Neural progenitor cell (in vitro differentiated cells): ENCODE results near the gene PLD4. TPM values are rescaled to one million over a fixed set of nuclear protein-coding genes. Genes with fewer than 3 reads are reported as not detected.
"Not testable (repeated sequence)": the region's sequence is repeated elsewhere in the genome, so short reads cannot be mapped to it uniquely, and the experiment has no call there.

Experiments
- DNase-seq: peaks from one replicate; pipeline ENCODE4 v3.0.0-alpha.2; 2016; ENCODE audit warnings: low spot score
- H2AFZ ChIP-seq: fragments of 200-600 bp; sonication (generic); replicated peaks from 2 replicates; pipeline ENCODE4 v1.6.1; 2016; ENCODE audit warnings: antibody characterized with exemption
- H3F3A ChIP-seq: fragments of 200-600 bp; sonication (generic); 2 replicates; pipeline ENCODE4 v1.6.1; 2016; ENCODE audit warnings: antibody characterized with exemption, low read depth
- H3K27ac ChIP-seq: fragments of 200-600 bp; sonication (generic); 2 replicates; pipeline ENCODE4 v1.5.1; 2016; ENCODE audit warnings: mild to moderate bottlenecking
- H3K27me3 ChIP-seq: fragments of 200-600 bp; sonication (generic); 2 replicates; pipeline ENCODE4 v1.6.1; 2016; ENCODE audit warnings: mild to moderate bottlenecking, moderate library complexity
- H3K36me3 ChIP-seq: fragments of 200-600 bp; sonication (generic); 2 replicates; pipeline ENCODE4 v1.5.1; 2016
- H3K4me1 ChIP-seq: fragments of 200-600 bp; sonication (generic); 2 replicates; pipeline ENCODE4 v1.6.1; 2016; ENCODE audit warnings: mixed run types
- H3K4me2 ChIP-seq: fragments of 200-600 bp; sonication (generic); 2 replicates; pipeline ENCODE4 v1.6.1; 2016
- H3K4me3 ChIP-seq: fragments of 200-600 bp; sonication (generic); 2 replicates; pipeline ENCODE4 v1.5.1; 2016
- H3K79me2 ChIP-seq: fragments of 200-600 bp; sonication (generic); 2 replicates; pipeline ENCODE4 v1.6.1; 2016; ENCODE audit warnings: low read depth
- H3K9ac ChIP-seq: fragments of 200-600 bp; sonication (generic); 2 replicates; pipeline ENCODE4 v1.6.1; 2016
- H3K9me3 ChIP-seq: fragments of 200-600 bp; sonication (generic); 2 replicates; pipeline ENCODE4 v1.5.1; 2016; ENCODE audit warnings: low read depth
- H4K20me1 ChIP-seq: fragments of 200-600 bp; sonication (generic); 2 replicates; pipeline ENCODE4 v1.6.1; 2016; ENCODE audit warnings: low read depth
- H3K27ac Mint-ChIP-seq: 3 replicates; pipeline ENCODE4 v1.8.0; 2021; ENCODE audit warnings: mixed read lengths
- H3K27me3 Mint-ChIP-seq: 2 replicates; pipeline ENCODE4 v1.8.0; 2022; ENCODE audit warnings: low read depth, mild to moderate bottlenecking, inconsistent platforms, moderate library complexity, mixed read lengths; ENCODE audit not compliant: insufficient read depth
- H3K36me3 Mint-ChIP-seq: 3 replicates; pipeline ENCODE4 v1.8.0; 2021; ENCODE audit warnings: mixed read lengths
- H3K4me1 Mint-ChIP-seq: 3 replicates; pipeline ENCODE4 v1.8.0; 2021; ENCODE audit warnings: mixed read lengths
- H3K4me3 Mint-ChIP-seq: 3 replicates; pipeline ENCODE4 v1.8.0; 2021; ENCODE audit warnings: mild to moderate bottlenecking, moderate library complexity, mixed read lengths
- H3K9me3 Mint-ChIP-seq: 3 replicates; pipeline ENCODE4 v1.8.0; 2020; ENCODE audit warnings: mixed read lengths
- EZH2 ChIP-seq: fragments of 200-600 bp; sonication (generic); IDR thresholded peaks from 2 replicates; pipeline ENCODE4 v1.6.1; 2017; ENCODE audit warnings: antibody characterized with exemption, mild to moderate bottlenecking, moderate library complexity
- EZH2phosphoT487 ChIP-seq: fragments of 200-600 bp; sonication (generic); IDR thresholded peaks from 2 replicates; pipeline ENCODE4 v1.6.1; 2017; ENCODE audit warnings: antibody characterized with exemption
- total RNA-seq: library from RNA; depleted of rRNA; stranded (reverse); fragments of >200 nt; gene quantifications from 2 replicates; pipeline ENCODE4 v1.2.3, GENCODE V29; 2015; ENCODE audit warnings: low replicate concordance
- TF ChIP-seq, protein P1 (sequence below): fragments of 200-600 bp; sonication (generic); IDR thresholded peaks from 2 replicates; pipeline ENCODE4 v1.5.1; 2017; ENCODE audit warnings: antibody characterized with exemption, mild to moderate bottlenecking

Gene PLD4
- total RNA-seq, 1 donor from 2014 or later: not detected

- H3K9me3 Mint-ChIP-seq: no peaks in the 10 kb centered on the region
Observed at GRCh38 chr14:104917993-104918392, 6.7 kb upstream of the PLD4 start.

DNA sequence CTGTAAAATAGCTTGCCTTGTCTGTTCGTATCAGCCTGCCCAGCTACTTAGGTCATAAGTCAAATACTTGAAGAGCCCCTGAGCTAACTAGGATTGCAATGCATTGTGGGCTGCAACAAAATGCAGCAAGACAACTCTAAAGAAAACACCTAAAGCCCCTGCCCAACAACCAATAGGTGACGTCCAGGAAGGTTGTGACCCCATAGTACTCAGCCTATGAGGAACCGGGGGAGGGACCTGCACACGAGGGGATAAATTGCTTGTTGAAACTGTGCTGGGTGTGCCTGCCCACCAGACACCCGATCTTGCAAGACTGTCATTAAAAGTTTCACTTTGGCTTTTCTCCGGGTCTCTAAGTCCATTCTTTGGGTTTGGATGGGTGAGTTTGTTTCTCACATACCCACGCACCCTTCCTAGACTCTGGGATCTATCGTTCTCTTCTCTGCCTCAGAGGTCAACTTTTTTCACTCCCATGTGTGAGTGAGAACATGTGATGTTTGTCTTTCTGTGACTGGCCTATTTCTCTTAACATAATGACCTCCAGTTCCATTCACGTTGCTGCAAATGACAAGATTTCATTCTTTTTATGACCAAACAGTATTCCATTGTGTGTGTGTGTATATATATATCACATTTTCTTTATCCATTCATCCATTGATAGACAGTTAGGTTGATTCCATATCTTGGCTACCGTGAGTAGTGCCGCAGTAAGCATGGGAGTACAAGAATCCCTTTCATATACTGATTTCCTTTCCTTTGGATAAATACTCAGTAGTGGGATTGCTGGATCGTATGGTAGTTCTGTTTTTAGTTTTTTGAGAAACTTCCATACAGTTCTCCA, 5.3 kb upstream of the PLD4 start:
- not testable (repeated sequence) for H3K9me3 Mint-ChIP-seq, H3K4me2 ChIP-seq, H4K20me1 ChIP-seq, H3K27ac Mint-ChIP-seq, H3K4me3 Mint-ChIP-seq, H3K36me3 ChIP-seq, H3K4me1 Mint-ChIP-seq, H3F3A ChIP-seq, H3K9me3 ChIP-seq, H3K79me2 ChIP-seq, H3K4me1 ChIP-seq, H3K27ac ChIP-seq, H2AFZ ChIP-seq, H3K27me3 Mint-ChIP-seq, DNase-seq, H3K36me3 Mint-ChIP-seq, H3K4me3 ChIP-seq, H3K9ac ChIP-seq
- peaks cover 15% of the 10 kb centered on the region for H3K27me3 ChIP-seq

More at GRCh38 chr14:104917993-104918392, 6.7 kb upstream of the PLD4 start:
- Histone ChIP-seq H3K9me3 (no peaks in the 10 kb centered on the region), H3K4me1 (no peaks in the 10 kb centered on the region), H3K27me3 (peaks cover 22% of the 10 kb centered on the region), H3K4me2 (no peak overlapping the region), H2AFZ (no peak overlapping the region), H3F3A (no peaks in the 10 kb centered on the region), H4K20me1 (no peaks in the 10 kb centered on the region), H3K36me3 (no peaks in the 10 kb centered on the region), H3K9ac (no peak overlapping the region), H3K79me2 (no peaks in the 10 kb centered on the region), H3K27ac (no peak overlapping the region), H3K4me3 (no peak overlapping the region)
- H3K4me3 Mint-ChIP-seq: no peak overlapping the region
- no peak for DNase-seq
- no peak overlapping the region for H3K27ac Mint-ChIP-seq
- H3K27me3 Mint-ChIP-seq: peaks cover 5% of the 10 kb centered on the region
- TF ChIP-seq EZH2 (no peak), EZH2phosphoT487 (no peak)
- TF ChIP-seq, protein P1, sequence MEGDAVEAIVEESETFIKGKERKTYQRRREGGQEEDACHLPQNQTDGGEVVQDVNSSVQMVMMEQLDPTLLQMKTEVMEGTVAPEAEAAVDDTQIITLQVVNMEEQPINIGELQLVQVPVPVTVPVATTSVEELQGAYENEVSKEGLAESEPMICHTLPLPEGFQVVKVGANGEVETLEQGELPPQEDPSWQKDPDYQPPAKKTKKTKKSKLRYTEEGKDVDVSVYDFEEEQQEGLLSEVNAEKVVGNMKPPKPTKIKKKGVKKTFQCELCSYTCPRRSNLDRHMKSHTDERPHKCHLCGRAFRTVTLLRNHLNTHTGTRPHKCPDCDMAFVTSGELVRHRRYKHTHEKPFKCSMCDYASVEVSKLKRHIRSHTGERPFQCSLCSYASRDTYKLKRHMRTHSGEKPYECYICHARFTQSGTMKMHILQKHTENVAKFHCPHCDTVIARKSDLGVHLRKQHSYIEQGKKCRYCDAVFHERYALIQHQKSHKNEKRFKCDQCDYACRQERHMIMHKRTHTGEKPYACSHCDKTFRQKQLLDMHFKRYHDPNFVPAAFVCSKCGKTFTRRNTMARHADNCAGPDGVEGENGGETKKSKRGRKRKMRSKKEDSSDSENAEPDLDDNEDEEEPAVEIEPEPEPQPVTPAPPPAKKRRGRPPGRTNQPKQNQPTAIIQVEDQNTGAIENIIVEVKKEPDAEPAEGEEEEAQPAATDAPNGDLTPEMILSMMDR: no peak
- no peaks in the 10 kb centered on the region for H3K36me3 Mint-ChIP-seq
- peaks cover 5% of the 10 kb centered on the region for H3K4me1 Mint-ChIP-seq

DNA sequence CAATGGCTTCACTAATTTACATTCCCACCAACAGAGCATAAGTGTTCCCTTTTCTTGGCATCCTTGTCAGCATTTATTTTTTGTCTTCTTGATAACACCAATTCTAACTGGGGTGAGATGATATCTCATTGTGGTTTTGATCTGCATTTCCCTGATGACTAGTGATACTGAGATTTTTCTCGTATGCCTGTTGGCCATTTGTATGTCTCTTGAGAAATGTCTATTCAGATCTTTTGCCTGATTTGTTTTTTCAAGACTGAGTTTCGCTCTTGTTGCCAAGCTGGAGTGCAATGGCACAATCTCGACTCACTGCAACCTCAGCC, 4.7 kb upstream of the PLD4 start:
- Histone ChIP-seq H3F3A (no peaks in the 10 kb centered on the region), H3K36me3 (no peaks in the 10 kb centered on the region), H3K4me2 (no peak overlapping the region), H3K9me3 (no peaks in the 10 kb centered on the region), H3K4me3 (no peak overlapping the region), H3K27ac (no peak overlapping the region), H2AFZ (no peak overlapping the region), H3K9ac (no peak overlapping the region), H3K27me3 (peaks cover 9% of the 10 kb centered on the region), H3K79me2 (no peaks in the 10 kb centered on the region), H4K20me1 (no peaks in the 10 kb centered on the region), H3K4me1 (no peaks in the 10 kb centered on the region)
- Mint-ChIP-seq H3K9me3 (no peaks in the 10 kb centered on the region), H3K36me3 (no peaks in the 10 kb centered on the region), H3K27ac (no peak overlapping the region), H3K4me1 (peaks cover 5% of the 10 kb centered on the region), H3K4me3 (no peak overlapping the region), H3K27me3 (peaks cover 5% of the 10 kb centered on the region)
- no peak for DNase-seq
- no peak for TF ChIP-seq EZH2phosphoT487
- TF ChIP-seq, protein P1: no peak
- no peak for TF ChIP-seq EZH2

DNA sequence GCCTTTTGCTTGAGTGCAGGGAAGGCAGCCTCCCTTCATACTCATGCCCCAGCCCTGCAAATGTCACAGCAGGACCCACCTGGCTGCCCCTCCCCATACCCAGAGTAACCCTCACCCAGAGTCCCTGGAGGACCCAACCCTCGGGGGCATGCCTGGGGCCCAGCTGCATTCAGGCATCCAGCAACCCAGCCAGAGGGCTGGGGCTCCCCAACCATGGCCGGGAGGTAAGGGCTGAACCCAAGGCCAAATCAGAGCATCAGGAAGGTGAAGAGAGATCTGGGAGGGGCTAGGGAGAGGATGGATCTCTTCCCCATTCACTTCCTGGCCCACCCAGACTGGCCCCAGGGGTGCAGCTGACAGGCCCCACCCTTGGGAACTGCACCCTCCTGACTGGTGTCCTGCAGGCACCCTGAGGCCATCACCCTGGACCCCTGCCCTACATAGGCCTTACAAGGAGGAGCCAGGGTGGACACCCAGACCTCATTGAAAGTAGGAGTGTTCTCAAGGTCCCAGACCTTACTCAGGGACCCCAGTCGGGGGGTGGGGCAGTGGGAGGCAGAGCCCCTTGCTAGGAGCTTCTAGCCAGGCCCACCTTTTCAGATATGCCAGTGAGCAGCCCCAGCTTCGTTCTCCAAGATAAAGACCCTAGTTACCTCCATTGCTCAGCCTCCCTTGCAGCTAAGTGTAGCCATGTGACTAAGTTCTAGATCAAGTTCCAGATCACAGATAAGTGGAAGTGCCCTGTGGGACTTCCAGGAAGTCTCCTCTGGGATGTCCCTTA, 849 bp upstream of the PLD4 start:
- no peaks in the 10 kb centered on the region for H3K79me2 ChIP-seq
- H3K4me1 ChIP-seq: no peaks in the 10 kb centered on the region
- DNase-seq: no peak
- H4K20me1 ChIP-seq: no peaks in the 10 kb centered on the region
- no peaks in the 10 kb centered on the region for H3K27me3 ChIP-seq
- H2AFZ ChIP-seq: no peak overlapping the region
- Mint-ChIP-seq H3K36me3 (no peaks in the 10 kb centered on the region), H3K4me3 (no peak overlapping the region), H3K4me1 (peaks cover 3% of the 10 kb centered on the region), H3K27me3 (peaks cover 5% of the 10 kb centered on the region), H3K27ac (no peak overlapping the region), H3K9me3 (no peaks in the 10 kb centered on the region)
- TF ChIP-seq EZH2: no peak
- TF ChIP-seq EZH2phosphoT487: no peak
- TF ChIP-seq, protein P1: no peak
- H3K4me2 ChIP-seq: no peak overlapping the region
- H3K4me3 ChIP-seq: no peak overlapping the region
- no peaks in the 10 kb centered on the region for H3K36me3 ChIP-seq
- H3K9me3 ChIP-seq: no peaks in the 10 kb centered on the region
- H3K9ac ChIP-seq: no peak overlapping the region
- no peaks in the 10 kb centered on the region for H3F3A ChIP-seq
- H3K27ac ChIP-seq: no peak overlapping the region
